Brain microvascular endothelial cell (primary cell): ENCODE results near the gene SERAC1.
A peak's percentile ranks its signal among the peaks of the same experiment; 100 is the strongest.

Source experiments
- DNase-seq: peaks from one replicate; pipeline ENCODE4 v3.0.0-alpha.2; 2020
- H3K27ac ChIP-seq: fragments of 250-450 bp; sonication (Bioruptor Pico); 2 replicates; pipeline ENCODE4 v1.5.1; 2020; ENCODE audit warnings: mild to moderate bottlenecking, moderate library complexity
- H3K27me3 ChIP-seq: fragments of 250-450 bp; sonication (Bioruptor Pico); replicated peaks from 2 replicates; pipeline ENCODE4 v1.5.1; 2020; ENCODE audit warnings: mild to moderate bottlenecking
- H3K36me3 ChIP-seq: fragments of 250-450 bp; sonication (Bioruptor Pico); replicated peaks from 2 replicates; pipeline ENCODE4 v1.5.1; 2020; ENCODE audit warnings: mild to moderate bottlenecking
- H3K4me3 ChIP-seq: 2 replicates; pipeline ENCODE4 v1.5.1; 2011; ENCODE audit warnings: low read depth, mild to moderate bottlenecking, control low read depth, low read length, moderate library complexity
- in situ Hi-C: cut with HindIII; loops from 2 replicates; pipeline ENCODE4 v1.10.0; 2017; ENCODE audit warnings: low sequenced_read_pairs, low pct_ligation_motif_present
- TF ChIP-seq, protein P1 (sequence below): IDR thresholded peaks from 2 replicates; pipeline ENCODE4 v1.5.1; 2011; ENCODE audit warnings: low read depth, mild to moderate bottlenecking, moderate library complexity, low read length, control low read depth, inconsistent platforms; ENCODE audit errors: missing control alignments

Gene SERAC1

DNA sequence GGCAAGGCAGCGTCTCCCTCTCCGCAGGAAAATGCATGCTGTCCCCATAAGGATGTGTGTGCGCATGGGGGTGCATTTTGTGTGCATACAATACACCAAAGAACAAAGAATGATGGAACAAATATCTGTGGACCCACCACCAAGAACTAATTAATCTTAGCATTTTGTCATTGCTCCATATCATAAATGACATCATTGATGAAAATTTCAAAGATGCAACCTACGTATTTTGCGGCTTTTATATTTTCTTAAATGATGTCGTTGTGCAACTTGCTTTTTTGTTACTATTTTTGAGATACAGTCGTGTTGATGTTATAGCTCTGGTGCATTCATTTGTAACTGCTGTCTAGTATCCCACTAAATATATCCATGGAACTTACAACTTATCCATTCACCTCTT is 89.7 kb downstream of the SERAC1 start:
- DNase-seq: no peak
- in situ Hi-C loops: no loop called here
- no peak overlapping the region for H3K4me3 ChIP-seq
- no peak overlapping the region for H3K27ac ChIP-seq
- H3K36me3 ChIP-seq: peaks cover 86% of the 10 kb centered on the region
- TF ChIP-seq, protein P1, sequence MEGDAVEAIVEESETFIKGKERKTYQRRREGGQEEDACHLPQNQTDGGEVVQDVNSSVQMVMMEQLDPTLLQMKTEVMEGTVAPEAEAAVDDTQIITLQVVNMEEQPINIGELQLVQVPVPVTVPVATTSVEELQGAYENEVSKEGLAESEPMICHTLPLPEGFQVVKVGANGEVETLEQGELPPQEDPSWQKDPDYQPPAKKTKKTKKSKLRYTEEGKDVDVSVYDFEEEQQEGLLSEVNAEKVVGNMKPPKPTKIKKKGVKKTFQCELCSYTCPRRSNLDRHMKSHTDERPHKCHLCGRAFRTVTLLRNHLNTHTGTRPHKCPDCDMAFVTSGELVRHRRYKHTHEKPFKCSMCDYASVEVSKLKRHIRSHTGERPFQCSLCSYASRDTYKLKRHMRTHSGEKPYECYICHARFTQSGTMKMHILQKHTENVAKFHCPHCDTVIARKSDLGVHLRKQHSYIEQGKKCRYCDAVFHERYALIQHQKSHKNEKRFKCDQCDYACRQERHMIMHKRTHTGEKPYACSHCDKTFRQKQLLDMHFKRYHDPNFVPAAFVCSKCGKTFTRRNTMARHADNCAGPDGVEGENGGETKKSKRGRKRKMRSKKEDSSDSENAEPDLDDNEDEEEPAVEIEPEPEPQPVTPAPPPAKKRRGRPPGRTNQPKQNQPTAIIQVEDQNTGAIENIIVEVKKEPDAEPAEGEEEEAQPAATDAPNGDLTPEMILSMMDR: no peak
- H3K27me3 ChIP-seq: no peaks in the 10 kb centered on the region

DNA sequence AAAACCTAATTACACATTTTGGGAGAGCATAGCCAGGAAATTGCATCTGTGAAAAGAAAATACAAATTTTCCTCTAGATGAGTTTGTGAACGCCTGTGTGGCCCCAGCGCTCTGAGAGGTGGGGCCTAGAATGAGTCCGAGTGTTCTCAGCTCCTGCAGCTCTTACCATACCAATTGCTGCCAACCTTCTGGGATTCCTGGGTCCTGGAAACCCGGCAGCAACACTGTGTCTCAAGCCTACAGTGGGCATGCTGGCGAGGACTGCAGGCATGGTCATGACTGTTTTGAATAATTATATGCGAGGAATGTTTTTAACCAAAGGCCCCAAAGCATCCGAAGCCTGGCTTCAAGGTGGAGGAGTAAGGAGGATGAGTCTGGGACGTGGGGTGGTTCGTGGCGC is 90.4 kb downstream of the SERAC1 start:
- TF ChIP-seq, protein P1: no peak
- Histone ChIP-seq H3K36me3 (peaks cover 83% of the 10 kb centered on the region), H3K27me3 (no peaks in the 10 kb centered on the region), H3K4me3 (no peak overlapping the region), H3K27ac (no peak overlapping the region)
- in situ Hi-C loops: no loop called here
- no peak for DNase-seq

DNA sequence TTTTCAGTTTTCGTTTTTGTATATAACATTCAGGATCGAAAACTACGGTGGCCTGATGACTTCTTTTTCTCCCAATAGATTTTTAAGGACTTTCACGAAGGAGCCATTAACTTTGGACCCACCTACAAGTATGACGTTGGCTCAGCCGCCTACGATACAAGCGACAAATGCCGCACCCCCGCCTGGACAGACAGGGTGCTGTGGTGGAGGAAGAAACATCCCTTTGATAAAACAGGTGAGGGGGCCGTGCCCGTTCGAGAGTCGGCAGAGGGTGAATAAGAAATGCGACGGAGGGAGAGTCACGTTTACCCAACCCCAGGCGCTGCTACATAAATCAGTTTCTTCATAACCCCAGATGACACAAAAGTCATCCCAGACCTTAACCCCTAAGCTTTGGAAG is 91.5 kb downstream of the SERAC1 start:
- Histone ChIP-seq H3K27me3 (no peaks in the 10 kb centered on the region), H3K36me3 (peaks cover 84% of the 10 kb centered on the region), H3K4me3 (no peak overlapping the region), H3K27ac (no peak overlapping the region)
- TF ChIP-seq, protein P1: no peak
- no peak for DNase-seq
- in situ Hi-C loops: no loop called here

DNA sequence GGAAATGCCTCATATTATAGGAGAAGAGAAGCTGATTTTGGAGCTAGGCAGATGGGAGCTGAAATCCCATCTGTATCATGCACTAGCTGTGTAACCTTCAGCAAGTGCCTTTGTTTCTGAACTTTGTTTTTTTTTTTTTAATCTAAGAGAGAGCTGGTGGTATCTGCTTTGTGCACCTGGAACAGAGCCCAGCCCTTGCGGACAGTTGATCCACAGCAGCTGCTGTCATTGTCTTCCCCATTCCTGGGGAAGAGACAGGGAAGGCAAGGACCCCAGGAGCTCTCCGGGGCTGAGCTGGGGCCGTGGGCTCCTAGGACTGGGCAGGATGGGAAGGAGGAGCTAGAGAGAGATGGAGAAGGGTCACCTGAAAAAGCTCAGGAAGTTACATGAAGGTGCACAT is 94.3 kb downstream of the SERAC1 start:
- no peak overlapping the region for H3K27ac ChIP-seq
- no peak for DNase-seq
- H3K27me3 ChIP-seq: no peaks in the 10 kb centered on the region
- TF ChIP-seq, protein P1: no peak
- in situ Hi-C loops: no loop called here
- peaks cover 89% of the 10 kb centered on the region for H3K36me3 ChIP-seq
- H3K4me3 ChIP-seq: no peak overlapping the region

DNA sequence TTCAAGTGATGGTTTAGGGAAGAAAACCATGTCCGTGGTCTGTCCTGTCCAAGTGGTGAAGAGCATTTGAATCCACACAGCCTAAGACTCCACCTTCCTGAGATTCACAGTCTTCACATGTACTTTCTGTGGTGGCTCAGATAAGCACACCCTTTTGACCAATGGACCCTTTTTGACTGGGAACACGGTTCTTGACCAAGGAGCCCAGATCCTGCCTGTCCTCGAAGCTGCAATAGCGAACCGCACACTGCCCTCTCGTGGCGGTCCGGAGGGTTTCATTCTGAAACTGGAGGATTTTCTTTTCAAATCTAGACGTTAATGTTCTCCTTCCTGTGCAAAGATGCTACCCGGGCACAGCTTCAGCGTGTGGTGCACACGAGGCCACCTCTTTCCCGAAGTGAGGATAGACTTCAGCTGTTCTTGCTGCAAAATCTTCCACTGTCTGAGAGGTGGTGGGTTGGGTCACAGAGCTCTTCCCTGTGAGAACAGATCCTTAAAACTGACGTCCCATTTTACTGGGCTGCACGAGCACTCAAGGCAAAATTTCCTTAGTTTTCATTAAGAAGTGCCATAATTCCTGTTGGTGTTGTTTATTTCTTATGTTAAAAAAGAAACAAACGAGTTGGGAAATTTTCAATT is 95.9 kb downstream of the SERAC1 start:
- in situ Hi-C loops: no loop called here
- TF ChIP-seq, protein P1: peak; percentile 84
- peak overlapping the region; percentile 47 for H3K27ac ChIP-seq
- H3K36me3 ChIP-seq: peaks cover 91% of the 10 kb centered on the region
- H3K4me3 ChIP-seq: no peak overlapping the region
- H3K27me3 ChIP-seq: no peaks in the 10 kb centered on the region
- peak; percentile 66 for DNase-seq
